Smooth muscle cell of the brain vasculature (primary cell): ENCODE results near the gene PKN3.
"Not testable (repeated sequence)": the region's sequence is repeated elsewhere in the genome, so short reads cannot be mapped to it uniquely, and the experiment has no call there.

Experiments used
- DNase-seq: peaks from one replicate; pipeline ENCODE4 v3.0.0-alpha.2; 2012; ENCODE audit warnings: low read depth, low spot score

The PKN3 gene

DNA sequence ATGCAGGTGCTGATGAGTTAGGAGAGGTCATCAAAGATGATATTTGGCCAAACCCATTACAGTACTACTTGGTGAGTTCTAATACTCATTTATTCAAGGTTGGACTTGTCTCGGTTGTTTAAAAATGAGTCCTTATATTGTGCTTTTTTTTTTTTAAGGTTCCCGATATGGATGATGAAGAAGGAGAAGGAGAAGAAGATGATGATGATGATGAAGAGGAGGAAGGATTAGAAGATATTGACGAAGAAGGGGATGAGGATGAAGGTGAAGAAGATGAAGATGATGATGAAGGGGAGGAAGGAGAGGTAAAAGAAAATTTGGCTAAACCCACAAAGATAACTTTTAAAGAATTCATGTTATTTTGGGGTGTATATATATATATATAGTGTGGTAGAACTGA is 8.6 kb upstream of the PKN3 start:
- not testable (repeated sequence) for DNase-seq

GRCh38 chr9:128694344-128694743 is 8.0 kb upstream of the PKN3 start:
- no peak for DNase-seq

DNA sequence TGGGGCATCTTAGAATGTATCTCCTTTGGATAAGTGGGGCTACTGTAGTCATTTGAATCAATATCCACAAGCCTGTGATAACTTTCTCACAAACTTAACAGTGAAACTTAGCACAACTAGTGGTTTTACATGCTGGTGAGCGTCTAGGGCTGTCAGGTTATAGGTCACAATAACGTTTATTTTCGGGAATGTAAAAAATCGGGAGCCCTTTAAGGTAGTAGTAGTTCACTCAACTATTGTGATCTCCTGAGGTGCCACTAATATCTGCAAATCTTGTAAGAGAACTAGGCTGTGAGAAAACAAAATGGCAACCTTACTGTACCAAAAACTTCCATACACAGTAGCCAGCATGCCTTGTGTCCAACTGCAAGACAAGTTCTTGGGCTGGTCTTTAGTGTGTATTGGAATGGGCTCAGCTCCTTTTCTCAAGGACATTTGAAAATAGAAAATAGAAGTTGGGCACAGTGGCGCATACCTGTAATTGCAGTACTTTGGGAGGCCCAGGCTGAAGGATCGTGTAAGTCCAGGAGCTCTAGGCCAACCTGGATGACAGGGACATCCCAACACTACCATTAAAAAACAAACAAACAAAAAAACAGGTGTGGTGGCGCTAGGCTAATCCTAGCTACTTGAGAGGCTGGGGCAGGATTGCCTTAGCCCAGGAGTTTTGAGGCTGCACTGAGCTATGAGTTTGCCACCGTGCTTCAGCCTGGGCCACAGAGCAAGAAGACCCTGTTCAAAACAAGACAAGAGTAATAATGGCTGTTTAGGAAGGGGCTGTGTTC is 5.2 kb upstream of the PKN3 start:
- no peak for DNase-seq

DNA sequence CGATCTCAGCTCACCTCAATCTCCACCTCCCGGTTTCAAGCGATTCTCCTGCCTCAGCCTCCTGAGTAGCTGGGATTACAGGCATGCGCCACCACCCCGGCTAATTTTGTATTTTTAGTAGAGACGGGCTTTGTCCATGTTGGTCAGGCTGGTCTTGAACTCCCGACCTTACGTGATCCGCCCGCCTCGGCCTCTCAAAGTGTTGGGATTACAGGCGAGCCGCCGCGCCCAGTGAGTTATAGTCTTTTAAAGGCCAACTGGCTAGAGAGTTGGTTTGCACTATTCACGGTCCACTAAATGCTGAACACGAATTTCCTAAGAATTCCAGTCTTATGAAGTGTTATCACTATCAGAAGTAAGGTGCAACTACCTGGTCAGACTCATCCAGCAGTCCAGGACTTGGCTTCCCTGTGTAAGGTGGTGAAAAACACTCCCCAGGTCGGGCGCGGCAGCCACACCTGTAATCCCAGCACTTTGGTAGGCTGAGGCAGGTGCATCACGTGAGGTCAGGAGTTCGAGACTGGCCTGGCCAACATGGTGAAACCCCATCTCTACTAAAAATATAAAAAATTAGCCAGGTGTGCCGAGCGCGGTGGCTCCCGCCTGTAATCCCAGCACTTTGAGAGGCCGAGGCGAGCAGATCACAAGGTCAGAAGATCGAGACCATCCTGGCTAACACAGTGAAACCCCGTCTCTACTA is 3.1 kb upstream of the PKN3 start:
- not testable (repeated sequence) for DNase-seq

DNA sequence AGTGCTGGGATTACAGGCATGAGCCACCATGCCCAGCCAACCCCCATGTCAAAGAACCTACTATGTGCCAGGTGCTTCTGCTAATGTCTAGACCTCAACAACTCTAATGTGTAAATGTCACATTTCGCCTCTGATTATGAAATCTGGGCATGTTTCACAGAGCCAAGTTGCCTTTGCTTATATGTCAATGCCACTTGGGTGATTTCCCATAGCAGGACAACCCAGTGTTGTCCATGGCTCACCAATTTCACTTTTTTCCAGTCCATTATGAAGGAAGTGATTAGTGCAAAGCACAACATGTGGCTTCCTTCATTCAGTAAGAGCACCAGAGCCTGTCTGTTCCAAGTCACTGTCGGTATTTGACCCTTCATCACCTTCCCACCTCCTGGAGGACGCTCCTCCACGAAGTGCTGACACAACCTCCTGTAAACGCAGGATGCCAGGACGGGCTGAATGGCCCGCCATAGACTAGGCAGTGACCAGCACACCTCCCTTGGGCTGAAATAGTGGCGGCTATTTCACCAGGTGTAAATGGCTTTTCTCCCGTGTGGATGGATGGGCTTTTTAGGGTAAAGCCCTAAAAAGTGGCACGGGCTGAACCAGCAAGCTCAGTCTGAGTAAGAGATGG is 962 bp upstream of the PKN3 start:
- no peak for DNase-seq

GRCh38 chr9:128702949-128703615 is 779 bp downstream of the PKN3 start:
- DNase-seq = no peak

DNA sequence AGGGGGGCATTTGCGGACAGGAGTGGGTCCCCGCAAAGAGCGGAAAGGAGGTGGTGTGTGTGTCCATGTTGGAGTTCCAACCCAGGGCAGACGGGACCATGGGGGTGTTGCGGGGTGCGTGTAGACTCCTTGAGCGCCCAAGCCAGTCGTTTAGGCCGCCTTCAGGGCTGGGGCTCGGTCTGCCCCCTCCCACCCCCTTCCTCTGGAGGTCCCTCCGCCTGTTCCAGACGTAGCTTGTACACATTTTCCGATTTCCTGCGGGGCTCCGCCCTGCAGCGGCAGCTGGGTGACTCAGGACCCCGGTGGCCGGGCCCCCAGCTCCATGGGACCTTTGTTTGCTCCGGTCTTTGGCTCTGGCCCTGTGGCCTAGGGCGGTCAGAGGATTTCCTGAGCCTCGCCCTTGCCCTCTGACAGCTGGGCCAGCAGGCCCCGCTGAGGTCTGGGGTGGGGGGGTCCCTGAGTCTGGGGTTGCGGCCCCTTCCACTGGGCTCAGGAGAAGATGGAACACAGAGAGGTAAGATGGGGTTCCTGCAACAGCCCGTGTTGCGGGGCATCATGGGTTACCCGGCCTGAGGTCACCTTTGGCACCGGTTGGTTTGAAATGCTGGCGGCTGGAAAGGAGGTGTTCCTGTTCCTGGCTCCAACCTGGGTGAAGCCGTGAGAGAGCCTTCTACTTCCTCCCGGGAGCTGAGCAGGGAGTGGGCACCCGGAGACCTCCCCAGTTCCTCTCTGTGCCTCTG is 1.5 kb downstream of the PKN3 start:
- no peak for DNase-seq

DNA sequence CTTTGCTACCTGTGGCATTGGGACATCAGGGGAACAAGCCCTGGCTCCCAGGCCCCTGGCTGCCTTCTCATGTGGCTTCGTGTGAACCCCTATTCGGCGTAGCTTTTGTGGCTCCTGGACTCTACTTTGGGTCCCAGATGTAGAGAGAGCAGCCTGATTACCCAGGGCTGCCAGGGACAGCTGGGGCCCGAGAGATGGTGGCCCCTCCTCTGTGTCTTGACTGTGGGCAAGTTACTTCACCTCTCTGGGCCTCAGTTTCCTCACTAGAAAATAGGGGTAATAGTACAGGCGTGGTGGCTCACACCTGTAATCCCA is 2.0 kb downstream of the PKN3 start:
- no peak for DNase-seq

GRCh38 chr9:128705051-128705965 is 3.0 kb downstream of the PKN3 start:
- DNase-seq = no peak

DNA sequence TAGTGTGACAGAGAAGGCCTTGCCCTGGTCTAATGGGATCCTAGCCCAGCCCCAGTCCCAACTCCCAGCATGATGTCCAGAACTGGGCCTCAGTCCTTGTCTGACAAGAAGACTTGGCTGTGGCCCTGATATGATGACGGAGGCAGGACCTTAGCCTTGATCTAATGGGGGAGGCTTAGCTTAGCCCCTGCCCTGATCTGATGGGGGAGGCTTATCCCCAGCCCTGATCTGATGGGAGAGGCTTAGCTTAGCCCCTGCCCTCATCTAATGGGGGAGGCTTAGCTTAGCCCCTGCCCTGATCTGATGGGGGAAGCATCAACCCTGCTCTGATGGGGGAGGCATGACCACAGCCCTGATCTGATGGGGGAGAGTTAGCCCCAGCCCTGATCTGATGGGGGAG is 3.7 kb downstream of the PKN3 start:
- no peak for DNase-seq

GRCh38 chr9:128706671-128707381 is 4.5 kb downstream of the PKN3 start:
- DNase-seq = no peak

- DNase-seq = no peak
Measured at GRCh38 chr9:128707446-128707845, 5.1 kb downstream of the PKN3 start.

DNA sequence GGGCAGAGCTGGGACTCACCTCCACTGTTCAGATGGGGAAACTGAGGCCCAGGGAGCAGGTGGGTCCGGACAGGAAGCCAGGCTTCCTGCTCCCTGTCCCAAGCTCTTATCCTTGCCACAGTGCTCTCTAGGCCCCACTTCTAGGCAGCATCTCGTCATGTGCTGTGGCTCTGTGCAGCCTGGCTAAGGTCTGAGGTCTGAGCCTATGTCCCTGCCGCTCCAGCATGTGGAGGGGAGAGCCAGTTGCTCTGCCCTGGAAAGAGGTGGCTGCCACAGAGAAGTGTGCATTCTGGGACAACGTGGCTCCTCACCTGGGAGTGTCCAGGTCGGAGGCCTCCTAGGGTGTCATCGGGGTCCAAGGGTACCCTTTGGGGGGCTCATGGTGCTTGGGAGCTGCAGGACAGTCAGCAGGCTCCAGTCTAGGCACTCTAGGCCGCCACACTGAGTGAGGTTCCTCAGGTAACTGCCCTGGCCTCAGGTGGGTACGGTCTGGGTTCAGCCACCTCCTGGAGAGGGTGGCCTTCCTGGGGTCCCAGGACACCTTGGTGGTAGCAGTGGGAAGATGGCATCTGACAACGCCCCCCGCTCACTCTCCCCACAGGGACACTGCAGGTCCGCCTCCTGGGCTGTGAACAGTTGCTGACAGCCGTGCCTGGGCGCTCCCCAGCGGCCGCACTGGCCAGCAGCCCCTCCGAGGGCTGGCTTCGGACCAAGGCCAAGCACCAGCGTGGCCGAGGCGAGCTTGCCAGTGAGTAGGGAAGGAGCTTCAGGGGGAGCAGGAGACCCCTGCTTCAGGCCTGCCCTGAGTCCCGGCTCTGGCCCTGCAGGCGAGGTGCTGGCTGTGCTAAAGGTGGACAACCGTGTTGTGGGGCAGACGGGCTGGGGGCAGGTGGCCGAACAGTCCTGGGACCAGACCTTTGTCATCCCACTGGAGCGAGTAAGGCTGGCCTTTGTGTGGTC is 10.4 kb downstream of the PKN3 start:
- no peak for DNase-seq

GRCh38 chr9:128713411-128713780 is 11.1 kb downstream of the PKN3 start:
- DNase-seq = no peak

GRCh38 chr9:128713941-128714573 is 11.8 kb downstream of the PKN3 start:
- no peak for DNase-seq

GRCh38 chr9:128714586-128715435 is 12.5 kb downstream of the PKN3 start:
- no peak for DNase-seq

DNA sequence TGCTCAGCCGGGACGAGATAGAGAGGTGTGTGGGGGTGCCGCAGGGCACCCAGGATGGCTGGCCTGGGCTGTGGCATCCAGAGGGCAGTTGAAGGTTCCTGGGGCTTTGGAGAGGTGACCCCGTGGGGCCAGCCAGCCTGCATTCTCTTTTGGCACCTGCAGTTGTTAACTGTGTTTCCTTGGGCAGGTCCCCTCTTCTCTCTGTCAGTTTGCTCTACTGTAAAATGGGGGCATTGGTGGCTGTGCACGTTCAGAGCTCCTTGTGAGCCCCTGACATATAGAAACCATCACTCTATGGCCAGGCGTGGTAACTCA is 13.1 kb downstream of the PKN3 start:
- DNase-seq = no peak
